ELF-1 (cell line): ENCODE results near the gene LARP7.
A peak's percentile ranks its signal among the peaks of the same experiment; 100 is the strongest.
"Not testable (repeated sequence)": the region's sequence is repeated elsewhere in the genome, so short reads cannot be mapped to it uniquely, and the experiment has no call there.

ENCODE experiments used
- DNase-seq: peaks from one replicate; pipeline ENCODE4 v3.0.0-alpha.2; 2016; ENCODE audit warnings: low read depth, low spot score

LARP7 gene

GRCh38 chr4:112650332-112650731 lies 13.4 kb downstream of the LARP7 start:
- DNase-seq, result peak; percentile 45

GRCh38 chr4:112651641-112652040 lies 14.7 kb downstream of the LARP7 start:
- no peak for DNase-seq

DNA sequence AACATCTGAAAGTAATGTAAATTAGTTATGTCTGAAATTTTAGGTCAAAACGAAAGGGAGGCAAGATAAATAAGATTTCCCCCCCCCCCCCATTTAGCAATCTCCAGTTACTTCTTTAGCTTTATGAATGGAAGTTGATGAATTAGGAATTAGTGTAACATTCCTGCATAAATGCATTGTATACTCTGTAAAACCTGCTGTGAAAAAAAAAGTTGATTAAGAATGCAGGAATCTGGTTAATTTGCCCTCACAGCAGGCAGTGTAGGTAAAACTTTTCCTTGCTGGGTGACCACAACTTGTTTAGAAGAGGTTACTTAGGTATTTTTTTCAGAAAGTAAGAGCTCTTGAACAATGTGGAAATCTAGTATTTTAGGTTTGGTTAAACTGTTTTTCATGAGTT lies 15.3 kb downstream of the LARP7 start:
- DNase-seq, result peak; percentile 63

- DNase-seq, result no peak
Observed at GRCh38 chr4:112655270-112655669, 18.3 kb downstream of the LARP7 start.

GRCh38 chr4:112656115-112656514 lies 19.2 kb downstream of the LARP7 start:
- DNase-seq, result not testable (repeated sequence)

DNA sequence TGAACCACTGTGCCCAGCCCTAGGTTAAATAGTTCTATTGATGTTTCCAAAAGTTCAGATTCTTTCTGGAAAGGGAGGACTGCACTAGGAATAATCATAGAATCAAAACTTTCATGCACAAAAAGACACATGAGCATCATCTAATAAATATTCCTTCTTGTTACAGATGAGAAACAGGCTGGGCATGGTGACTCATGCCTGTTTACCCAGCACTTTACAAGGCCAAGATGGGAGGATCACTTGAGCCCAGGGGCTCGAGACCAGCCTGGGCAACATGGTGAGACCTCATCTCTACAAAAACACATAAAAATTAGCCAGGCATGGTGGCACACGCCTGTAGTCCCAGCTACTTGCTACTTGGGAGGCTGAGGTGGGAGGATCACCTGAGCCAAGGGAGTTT lies 27.7 kb downstream of the LARP7 start:
- DNase-seq, result no peak

DNA sequence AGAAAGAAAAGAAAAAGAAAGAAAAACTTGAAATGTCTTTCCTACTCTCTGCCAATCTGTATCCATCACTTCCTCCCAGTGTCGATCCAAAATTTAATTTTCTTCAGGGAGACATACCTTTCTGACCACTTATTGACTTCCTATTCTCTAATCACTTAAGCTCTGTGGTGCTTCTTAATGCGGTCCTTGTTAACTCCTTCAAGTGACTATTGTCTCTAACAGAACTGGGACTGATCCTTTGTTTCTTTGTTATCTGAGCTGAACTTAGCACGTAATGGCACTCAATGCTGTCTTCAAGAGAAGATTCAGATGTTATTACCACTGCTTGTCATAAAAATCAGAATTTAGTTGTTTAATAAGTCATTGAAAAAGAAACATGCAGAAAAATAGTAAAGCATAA lies 31.2 kb downstream of the LARP7 start:
- no peak for DNase-seq

DNA sequence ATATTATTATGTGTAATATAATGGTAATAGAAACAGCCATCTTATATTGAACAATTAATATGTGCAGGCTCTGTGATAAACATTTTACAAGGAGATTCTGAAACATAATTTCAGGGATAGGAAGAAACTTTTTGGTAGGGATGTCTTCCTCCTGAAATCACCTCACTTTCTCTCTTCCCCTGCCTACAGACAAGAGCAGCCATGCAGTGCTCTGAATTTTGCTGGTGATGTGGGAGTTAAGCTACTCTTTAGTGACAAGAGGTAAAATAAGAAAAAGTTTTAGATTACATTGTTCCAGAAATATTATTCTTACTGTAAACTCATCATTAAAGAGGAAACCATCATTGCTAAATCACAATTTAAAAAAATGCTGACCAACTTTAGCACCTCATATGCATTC lies 36.1 kb downstream of the LARP7 start:
- no peak for DNase-seq

- DNase-seq, result no peak
Observed at GRCh38 chr4:112673686-112674085, 36.7 kb downstream of the LARP7 start.

DNA sequence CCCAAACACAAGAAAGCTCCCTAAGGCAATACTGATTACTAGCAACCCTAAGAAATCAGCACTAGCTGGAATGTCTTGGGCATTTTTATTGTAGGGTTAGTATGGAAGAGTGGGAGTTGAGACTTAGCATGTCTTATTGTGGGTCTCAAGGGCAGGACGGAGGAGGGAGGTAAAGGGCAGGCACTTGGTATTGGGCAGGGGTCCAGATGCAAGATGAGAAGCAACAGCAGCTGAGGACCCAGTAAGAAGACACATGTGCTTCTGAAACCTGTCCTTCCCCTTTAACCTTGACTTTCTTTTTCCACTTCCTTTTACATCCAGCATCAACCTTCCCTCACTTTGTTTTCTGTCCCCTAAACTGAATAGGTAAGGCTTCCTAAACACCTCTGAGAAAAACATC lies 37.4 kb downstream of the LARP7 start:
- peak; percentile 31 for DNase-seq

DNA sequence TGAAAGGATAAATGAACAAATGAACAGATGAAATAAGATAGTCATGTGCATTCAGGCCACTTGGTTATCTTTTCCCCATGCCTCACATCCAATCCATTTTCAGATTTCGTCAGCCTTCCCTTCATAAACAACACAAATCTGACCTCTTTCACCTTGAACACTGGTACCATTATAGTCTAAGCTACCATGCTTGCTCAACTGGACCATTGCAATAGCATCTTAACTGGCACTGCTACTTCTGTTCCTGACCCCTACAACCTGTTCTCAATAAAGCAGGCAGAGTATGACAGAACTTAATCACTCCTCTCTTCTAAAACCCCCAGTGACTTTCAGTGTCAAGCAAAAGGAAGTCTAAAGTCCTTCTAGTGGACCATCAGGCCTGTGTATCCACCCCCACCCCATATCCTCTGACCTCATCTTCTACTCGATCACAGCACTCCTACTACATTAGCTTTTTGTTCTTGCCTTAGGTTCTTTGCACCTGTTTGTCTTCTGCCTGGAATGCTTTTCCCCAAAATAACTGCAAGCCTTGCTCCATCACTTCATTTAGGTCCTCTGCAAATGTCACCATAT lies 40.7 kb downstream of the LARP7 start:
- DNase-seq, result no peak

- no peak for DNase-seq
Observed at GRCh38 chr4:112680996-112681395, 44.1 kb downstream of the LARP7 start.

DNA sequence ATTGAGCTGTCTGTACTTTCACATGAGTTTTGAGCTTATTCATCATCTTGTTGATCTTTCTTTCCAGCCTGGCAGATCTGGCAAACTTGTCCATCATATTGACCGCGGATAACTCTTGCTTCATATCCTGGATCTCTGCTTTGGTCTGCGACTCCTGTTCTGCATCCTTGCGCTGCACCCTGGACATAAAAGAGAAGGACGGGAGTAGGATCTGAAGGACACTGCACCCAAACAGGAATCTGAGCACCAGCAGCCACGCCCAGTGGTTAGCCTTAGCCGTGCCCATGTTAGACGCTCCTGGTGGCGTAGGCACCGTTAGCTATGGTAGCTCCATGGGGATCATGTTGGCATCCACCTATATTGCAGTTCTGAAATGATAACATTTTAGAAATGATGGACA lies 56.6 kb downstream of the LARP7 start:
- no peak for DNase-seq

DNA sequence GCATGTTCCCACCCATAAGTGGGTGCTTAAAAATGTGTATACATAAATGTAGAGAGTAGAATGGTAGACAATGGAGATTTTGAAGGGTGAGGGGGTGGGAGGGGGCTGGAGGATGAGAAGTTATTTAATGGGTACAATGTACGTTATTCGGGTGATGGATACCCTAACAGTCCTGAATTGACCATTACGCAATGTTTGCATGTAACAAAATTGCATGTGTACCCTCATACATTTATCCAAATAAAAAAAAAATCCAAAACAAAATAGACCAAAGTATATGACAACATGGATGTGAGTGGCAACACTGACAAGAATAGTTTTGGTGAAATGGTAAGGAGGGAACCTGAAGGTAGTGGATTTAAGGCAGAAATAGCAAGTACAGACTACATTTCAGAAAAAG lies 63.7 kb downstream of the LARP7 start:
- DNase-seq, result no peak

GRCh38 chr4:112702892-112703291 lies 65.9 kb downstream of the LARP7 start:
- DNase-seq, result no peak

DNA sequence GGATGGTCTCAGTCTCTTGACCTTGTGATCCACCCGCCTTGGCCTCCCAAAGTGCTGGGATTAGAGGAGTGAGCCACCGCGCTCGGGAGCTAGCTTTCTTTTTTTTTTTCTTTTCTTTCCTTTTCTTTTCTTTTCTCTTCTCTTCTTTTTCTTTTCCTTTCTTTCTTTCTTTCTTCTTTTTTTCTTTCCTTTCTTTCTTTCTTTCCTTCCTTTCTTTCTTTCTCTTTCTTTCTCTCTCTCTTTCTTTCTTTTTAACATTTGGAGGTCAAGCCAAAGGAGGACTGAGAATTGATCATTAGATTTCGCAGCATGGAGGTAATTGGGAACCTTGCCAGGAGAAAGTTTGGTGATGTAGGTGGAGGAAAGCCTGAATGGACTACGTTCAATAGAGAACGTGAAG lies 67.4 kb downstream of the LARP7 start:
- no peak for DNase-seq

GRCh38 chr4:112704991-112705845 lies 68.3 kb downstream of the LARP7 start:
- DNase-seq, result peak; percentile 63

- peak; percentile 53 for DNase-seq
Observed at GRCh38 chr4:112705891-112706839, 69.2 kb downstream of the LARP7 start.

DNA sequence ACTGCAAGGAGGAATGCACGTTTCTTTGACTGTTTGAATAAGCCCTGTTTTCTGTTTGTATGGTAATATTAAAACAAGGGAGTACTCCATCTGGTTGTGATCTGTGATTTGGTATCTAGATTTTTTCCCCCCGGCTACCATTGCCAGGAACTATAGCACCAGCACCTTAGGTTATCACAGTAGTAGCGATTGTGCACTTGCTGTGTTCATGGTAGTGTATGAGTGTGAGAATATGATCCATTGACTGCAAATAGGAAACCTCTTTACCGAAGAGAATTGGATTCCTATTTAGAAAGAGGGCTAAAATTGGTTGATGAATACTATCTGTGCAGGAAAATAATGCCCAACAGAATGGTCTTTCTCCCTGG lies 69.9 kb downstream of the LARP7 start:
- no peak for DNase-seq
